ENCODE data around the gene C19orf73.

C19orf73 gene

GRCh38 chr19:49101160-49101559, 17.8 kb downstream of the C19orf73 start:
- no peak overlapping the region for H3K9ac ChIP-seq (ENCODE audit: low read length in 5 of 5)
- H3K27ac ChIP-seq (ENCODE audit: low read depth, low read length): no peak overlapping the region
- peaks cover 0 to 3% (median 0%) of the 10 kb centered on the region in 5 donors for H3K4me1 ChIP-seq (ENCODE audit: control insufficient read depth in 5 of 5, insufficient read depth in 5 of 5, low read length in 5 of 5)
- no peak overlapping the region for H3K4me3 ChIP-seq (ENCODE audit: low read depth in 1 of 5, low read length in 5 of 5)
- H3K9me3 ChIP-seq (ENCODE audit: control insufficient read depth in 5 of 5, low read length in 5 of 5): no peaks in the 10 kb centered on the region
- H3K27me3 ChIP-seq (ENCODE audit: control insufficient read depth in 5 of 5, insufficient read depth in 4 of 5, low read length in 5 of 5): no peaks in the 10 kb centered on the region
- H3K36me3 ChIP-seq (ENCODE audit: control insufficient read depth in 5 of 5, insufficient read depth in 5 of 5, low read length in 5 of 5): peaks cover 3 to 90% (median 80%) of the 10 kb centered on the region in 5 donors

GRCh38 chr19:49098795-49099194, 20.1 kb downstream of the C19orf73 start:
- H3K4me3 ChIP-seq (ENCODE audit: low read depth in 1 of 5, low read length in 5 of 5): no peak overlapping the region
- peaks cover 0 to 3% (median 0%) of the 10 kb centered on the region in 5 donors for H3K4me1 ChIP-seq (ENCODE audit: control insufficient read depth in 5 of 5, insufficient read depth in 5 of 5, low read length in 5 of 5)
- no peak overlapping the region for H3K9ac ChIP-seq (ENCODE audit: low read length in 5 of 5)
- no peak overlapping the region for H3K27ac ChIP-seq (ENCODE audit: low read depth, low read length)
- no peaks in the 10 kb centered on the region for H3K27me3 ChIP-seq (ENCODE audit: control insufficient read depth in 5 of 5, insufficient read depth in 4 of 5, low read length in 5 of 5)
- peaks cover 3 to 91% (median 80%) of the 10 kb centered on the region in 5 donors for H3K36me3 ChIP-seq (ENCODE audit: control insufficient read depth in 5 of 5, insufficient read depth in 5 of 5, low read length in 5 of 5)
- no peaks in the 10 kb centered on the region for H3K9me3 ChIP-seq (ENCODE audit: control insufficient read depth in 5 of 5, low read length in 5 of 5)

GRCh38 chr19:49097453-49098288, 21.3 kb downstream of the C19orf73 start:
- H3K9me3 ChIP-seq (ENCODE audit: control insufficient read depth in 5 of 5, low read length in 5 of 5): no peaks in the 10 kb centered on the region
- H3K27ac ChIP-seq (ENCODE audit: low read depth, low read length): no peak overlapping the region
- peaks cover 0 to 3% (median 0%) of the 10 kb centered on the region in 5 donors for H3K4me1 ChIP-seq (ENCODE audit: control insufficient read depth in 5 of 5, insufficient read depth in 5 of 5, low read length in 5 of 5)
- H3K9ac ChIP-seq (ENCODE audit: low read length in 5 of 5): no peak overlapping the region
- no peak overlapping the region for H3K4me3 ChIP-seq (ENCODE audit: low read depth in 1 of 5, low read length in 5 of 5)
- peaks cover 3 to 91% (median 78%) of the 10 kb centered on the region in 5 donors for H3K36me3 ChIP-seq (ENCODE audit: control insufficient read depth in 5 of 5, insufficient read depth in 5 of 5, low read length in 5 of 5)
- no peaks in the 10 kb centered on the region for H3K27me3 ChIP-seq (ENCODE audit: control insufficient read depth in 5 of 5, insufficient read depth in 4 of 5, low read length in 5 of 5)

- Histone ChIP-seq H3K27ac (ENCODE audit: low read depth, low read length) (no peak overlapping the region), H3K36me3 (ENCODE audit: control insufficient read depth in 5 of 5, insufficient read depth in 5 of 5, low read length in 5 of 5) (peaks cover 5 to 96% (median 78%) of the 10 kb centered on the region in 5 donors), H3K9ac (ENCODE audit: low read length in 5 of 5) (no peak overlapping the region), H3K9me3 (ENCODE audit: control insufficient read depth in 5 of 5, low read length in 5 of 5) (no peaks in the 10 kb centered on the region), H3K4me3 (ENCODE audit: low read depth in 1 of 5, low read length in 5 of 5) (no peak overlapping the region), H3K4me1 (ENCODE audit: control insufficient read depth in 5 of 5, insufficient read depth in 5 of 5, low read length in 5 of 5) (peaks cover 0 to 3% (median 0%) of the 10 kb centered on the region in 5 donors), H3K27me3 (ENCODE audit: control insufficient read depth in 5 of 5, insufficient read depth in 4 of 5, low read length in 5 of 5) (no peaks in the 10 kb centered on the region)
Measured at GRCh38 chr19:49094505-49095482, 24.1 kb downstream of the C19orf73 start.

GRCh38 chr19:49092686-49093085, 26.3 kb downstream of the C19orf73 start:
- peaks cover 0 to 8% (median under 1%) of the 10 kb centered on the region in 5 donors for H3K4me1 ChIP-seq (ENCODE audit: control insufficient read depth in 5 of 5, insufficient read depth in 5 of 5, low read length in 5 of 5)
- no peak overlapping the region for H3K27ac ChIP-seq (ENCODE audit: low read depth, low read length)
- H3K27me3 ChIP-seq (ENCODE audit: control insufficient read depth in 5 of 5, insufficient read depth in 4 of 5, low read length in 5 of 5): no peaks in the 10 kb centered on the region
- no peak overlapping the region for H3K4me3 ChIP-seq (ENCODE audit: low read depth in 1 of 5, low read length in 5 of 5)
- peaks cover 2 to 91% (median 67%) of the 10 kb centered on the region in 5 donors for H3K36me3 ChIP-seq (ENCODE audit: control insufficient read depth in 5 of 5, insufficient read depth in 5 of 5, low read length in 5 of 5)
- H3K9me3 ChIP-seq (ENCODE audit: control insufficient read depth in 5 of 5, low read length in 5 of 5): no peaks in the 10 kb centered on the region
- H3K9ac ChIP-seq (ENCODE audit: low read length in 5 of 5): no peak overlapping the region

- Histone ChIP-seq H3K4me1 (ENCODE audit: control insufficient read depth in 5 of 5, insufficient read depth in 5 of 5, low read length in 5 of 5) (peaks cover 0 to 18% (median 13%) of the 10 kb centered on the region in 5 donors), H3K4me3 (ENCODE audit: low read depth in 1 of 5, low read length in 5 of 5) (no peak overlapping the region), H3K27me3 (ENCODE audit: control insufficient read depth in 5 of 5, insufficient read depth in 4 of 5, low read length in 5 of 5) (no peaks in the 10 kb centered on the region), H3K27ac (ENCODE audit: low read depth, low read length) (no peak overlapping the region), H3K9ac (ENCODE audit: low read length in 5 of 5) (no peak overlapping the region), H3K9me3 (ENCODE audit: control insufficient read depth in 5 of 5, low read length in 5 of 5) (no peaks in the 10 kb centered on the region), H3K36me3 (ENCODE audit: control insufficient read depth in 5 of 5, insufficient read depth in 5 of 5, low read length in 5 of 5) (peaks cover 2 to 87% (median 66%) of the 10 kb centered on the region in 5 donors)
Measured at GRCh38 chr19:49091391-49092038, 27.4 kb downstream of the C19orf73 start.

- Histone ChIP-seq H3K36me3 (ENCODE audit: control insufficient read depth in 5 of 5, insufficient read depth in 5 of 5, low read length in 5 of 5) (peaks cover 0 to 36% (median 26%) of the 10 kb centered on the region in 5 donors), H3K4me1 (ENCODE audit: control insufficient read depth in 5 of 5, insufficient read depth in 5 of 5, low read length in 5 of 5) (peaks cover 0 to 33% (median 24%) of the 10 kb centered on the region in 5 donors), H3K27me3 (ENCODE audit: control insufficient read depth in 5 of 5, insufficient read depth in 4 of 5, low read length in 5 of 5) (no peaks in the 10 kb centered on the region), H3K27ac (ENCODE audit: low read depth, low read length) (peak overlapping the region; percentile 1), H3K9me3 (ENCODE audit: control insufficient read depth in 5 of 5, low read length in 5 of 5) (no peaks in the 10 kb centered on the region), H3K4me3 (ENCODE audit: low read depth in 1 of 5, low read length in 5 of 5) (peak overlapping the region; percentile 91 to 94 (median 93)), H3K9ac (ENCODE audit: low read length in 5 of 5) (peak overlapping the region; percentile 94 to 99 (median 98))
Measured at GRCh38 chr19:49086296-49086695, 32.6 kb downstream of the C19orf73 start.

GRCh38 chr19:49085868-49086232, 33.1 kb downstream of the C19orf73 start:
- Histone ChIP-seq H3K27me3 (ENCODE audit: control insufficient read depth in 5 of 5, insufficient read depth in 4 of 5, low read length in 5 of 5) (no peaks in the 10 kb centered on the region), H3K9ac (ENCODE audit: low read length in 5 of 5) (peak overlapping the region; percentile 94 to 99 (median 98)), H3K9me3 (ENCODE audit: control insufficient read depth in 5 of 5, low read length in 5 of 5) (no peaks in the 10 kb centered on the region), H3K27ac (ENCODE audit: low read depth, low read length) (peak overlapping the region; percentile 88), H3K4me3 (ENCODE audit: low read depth in 1 of 5, low read length in 5 of 5) (peak overlapping the region; percentile 91 to 94 (median 93)), H3K4me1 (ENCODE audit: control insufficient read depth in 5 of 5, insufficient read depth in 5 of 5, low read length in 5 of 5) (peaks cover 0 to 33% (median 24%) of the 10 kb centered on the region in 5 donors), H3K36me3 (ENCODE audit: control insufficient read depth in 5 of 5, insufficient read depth in 5 of 5, low read length in 5 of 5) (peaks cover 0 to 32% (median 24%) of the 10 kb centered on the region in 5 donors)

- Histone ChIP-seq H3K27ac (ENCODE audit: low read depth, low read length) (peak within 1 kb of the TSS; percentile 88), H3K9ac (ENCODE audit: low read length in 5 of 5) (peak within 1 kb of the TSS; percentile 94 to 99 (median 98)), H3K36me3 (ENCODE audit: control insufficient read depth in 5 of 5, insufficient read depth in 5 of 5, low read length in 5 of 5) (peaks cover 0 to 26% (median 18%) of the 10 kb centered on the region in 5 donors), H3K4me1 (ENCODE audit: control insufficient read depth in 5 of 5, insufficient read depth in 5 of 5, low read length in 5 of 5) (peaks cover 0 to 33% (median 24%) of the 10 kb centered on the region in 5 donors), H3K9me3 (ENCODE audit: control insufficient read depth in 5 of 5, low read length in 5 of 5) (no peaks in the 10 kb centered on the region), H3K27me3 (ENCODE audit: control insufficient read depth in 5 of 5, insufficient read depth in 4 of 5, low read length in 5 of 5) (no peaks in the 10 kb centered on the region), H3K4me3 (ENCODE audit: low read depth in 1 of 5, low read length in 5 of 5) (peak within 1 kb of the TSS; percentile 91 to 94 (median 93))
Measured at GRCh38 chr19:49085020-49085867, 33.7 kb downstream of the C19orf73 start, which contains the start of gene SNRNP70. TSS of gene SNRNP70 (plus strand) at chr19:49085451. CDS start at chr19:49086415, 964 bp downstream.

All from subcutaneous abdominal adipose tissue (tissue), 5 donors.